Stimulated activated memory B cell treated with anti-CD40 and anti-IgM and Interleukin-4, amounts not matched to agents 10 μg/mL and 1 μg/mL and 100 μg/mL, for 72 hours (primary cell): ENCODE results near the gene TGFBR3.

ENCODE experiments used
- ATAC-seq: fragments of 150-1000 bp; cut with Tn5 transposase; 2 replicates; pipeline ENCODE4 v1.10.0; 2021
- H3K27ac Mint-ChIP-seq: one replicate; pipeline ENCODE4 v1.8.0; 2022; ENCODE audit warnings: mild to moderate bottlenecking, mixed read lengths
- H3K27me3 Mint-ChIP-seq: one replicate; pipeline ENCODE4 v1.8.0; 2022; ENCODE audit warnings: mixed read lengths
- H3K36me3 Mint-ChIP-seq: one replicate; pipeline ENCODE4 v1.8.0; 2022; ENCODE audit warnings: mixed read lengths
- H3K4me1 Mint-ChIP-seq: one replicate; pipeline ENCODE4 v1.8.0; 2022; ENCODE audit warnings: mixed read lengths
- H3K4me3 Mint-ChIP-seq: one replicate; pipeline ENCODE4 v1.8.0; 2022; ENCODE audit warnings: mild to moderate bottlenecking, moderate library complexity, mixed read lengths
- H3K9me3 Mint-ChIP-seq: one replicate; pipeline ENCODE4 v1.8.0; 2022; ENCODE audit warnings: mixed read lengths

Gene TGFBR3

GRCh38 chr1:91747666-91748065 is 138.3 kb downstream of the TGFBR3 start:
- no peak for ATAC-seq

GRCh38 chr1:91746728-91747338 is 139.1 kb downstream of the TGFBR3 start:
- no peaks in the 10 kb centered on the region for H3K4me1 Mint-ChIP-seq
- H3K36me3 Mint-ChIP-seq, result no peaks in the 10 kb centered on the region

More at GRCh38 chr1:91747666-91748065, 138.3 kb downstream of the TGFBR3 start:
- Mint-ChIP-seq H3K27ac (no peak overlapping the region), H3K4me3 (no peak overlapping the region), H3K9me3 (no peaks in the 10 kb centered on the region), H3K27me3 (peaks cover 8% of the 10 kb centered on the region), H3K36me3 (no peaks in the 10 kb centered on the region), H3K4me1 (peaks cover 8% of the 10 kb centered on the region)

GRCh38 chr1:91745640-91746373 is 140.1 kb downstream of the TGFBR3 start:
- H3K27ac Mint-ChIP-seq, result no peak overlapping the region
- peaks cover 8% of the 10 kb centered on the region for H3K27me3 Mint-ChIP-seq
- no peak for ATAC-seq
- H3K4me1 Mint-ChIP-seq, result no peaks in the 10 kb centered on the region
- H3K9me3 Mint-ChIP-seq, result no peaks in the 10 kb centered on the region
- H3K36me3 Mint-ChIP-seq, result no peaks in the 10 kb centered on the region
- H3K4me3 Mint-ChIP-seq, result no peak overlapping the region

More at GRCh38 chr1:91746728-91747338, 139.1 kb downstream of the TGFBR3 start:
- H3K27ac Mint-ChIP-seq, result no peak overlapping the region
- H3K27me3 Mint-ChIP-seq, result peaks cover 8% of the 10 kb centered on the region
- no peaks in the 10 kb centered on the region for H3K9me3 Mint-ChIP-seq
- no peak for ATAC-seq
- no peak overlapping the region for H3K4me3 Mint-ChIP-seq

- Mint-ChIP-seq H3K4me1 (no peaks in the 10 kb centered on the region), H3K36me3 (no peaks in the 10 kb centered on the region), H3K27me3 (peaks cover 8% of the 10 kb centered on the region), H3K27ac (no peak overlapping the region), H3K9me3 (no peaks in the 10 kb centered on the region), H3K4me3 (no peak overlapping the region)
- ATAC-seq, result no peak
Observed at GRCh38 chr1:91744953-91745639, 140.9 kb downstream of the TGFBR3 start.

- Mint-ChIP-seq H3K9me3 (peaks cover 3% of the 10 kb centered on the region), H3K27me3 (peaks cover 8% of the 10 kb centered on the region), H3K27ac (no peak overlapping the region), H3K4me3 (no peak overlapping the region), H3K36me3 (no peaks in the 10 kb centered on the region), H3K4me1 (no peaks in the 10 kb centered on the region)
- ATAC-seq, result no peak
Observed at GRCh38 chr1:91742848-91743292, 143.1 kb downstream of the TGFBR3 start.

- peaks cover 8% of the 10 kb centered on the region for H3K27me3 Mint-ChIP-seq
- no peak overlapping the region for H3K27ac Mint-ChIP-seq
- H3K4me1 Mint-ChIP-seq, result no peaks in the 10 kb centered on the region
- no peaks in the 10 kb centered on the region for H3K36me3 Mint-ChIP-seq
- ATAC-seq, result no peak
- peaks cover 3% of the 10 kb centered on the region for H3K9me3 Mint-ChIP-seq
- no peak overlapping the region for H3K4me3 Mint-ChIP-seq
Observed at GRCh38 chr1:91741906-91742305, 144.0 kb downstream of the TGFBR3 start.

- no peak for ATAC-seq
- H3K4me3 Mint-ChIP-seq, result no peak overlapping the region
- H3K27ac Mint-ChIP-seq, result no peak overlapping the region
- peaks cover 3% of the 10 kb centered on the region for H3K9me3 Mint-ChIP-seq
- no peaks in the 10 kb centered on the region for H3K36me3 Mint-ChIP-seq
- peaks cover 3% of the 10 kb centered on the region for H3K27me3 Mint-ChIP-seq
- no peaks in the 10 kb centered on the region for H3K4me1 Mint-ChIP-seq
Observed at GRCh38 chr1:91741301-91741700, 144.7 kb downstream of the TGFBR3 start.

- H3K27ac Mint-ChIP-seq, result no peak overlapping the region
- H3K4me3 Mint-ChIP-seq, result no peak overlapping the region
- ATAC-seq, result no peak
- no peaks in the 10 kb centered on the region for H3K36me3 Mint-ChIP-seq
- H3K27me3 Mint-ChIP-seq, result no peaks in the 10 kb centered on the region
- no peaks in the 10 kb centered on the region for H3K4me1 Mint-ChIP-seq
- peaks cover 3% of the 10 kb centered on the region for H3K9me3 Mint-ChIP-seq
Observed at GRCh38 chr1:91737650-91738049, 148.3 kb downstream of the TGFBR3 start.

GRCh38 chr1:91736715-91737615 is 149.0 kb downstream of the TGFBR3 start:
- H3K27ac Mint-ChIP-seq, result no peak overlapping the region
- H3K4me1 Mint-ChIP-seq, result peaks cover 5% of the 10 kb centered on the region
- H3K9me3 Mint-ChIP-seq, result peaks cover 3% of the 10 kb centered on the region
- H3K36me3 Mint-ChIP-seq, result no peaks in the 10 kb centered on the region
- H3K27me3 Mint-ChIP-seq, result peaks cover 7% of the 10 kb centered on the region
- no peak overlapping the region for H3K4me3 Mint-ChIP-seq
- no peak for ATAC-seq

- H3K4me3 Mint-ChIP-seq, result no peak overlapping the region
- no peaks in the 10 kb centered on the region for H3K36me3 Mint-ChIP-seq
- H3K27ac Mint-ChIP-seq, result no peak overlapping the region
- peaks cover 14% of the 10 kb centered on the region for H3K27me3 Mint-ChIP-seq
- peaks cover 13% of the 10 kb centered on the region for H3K4me1 Mint-ChIP-seq
- no peak for ATAC-seq
- H3K9me3 Mint-ChIP-seq, result peaks cover 3% of the 10 kb centered on the region
Observed at GRCh38 chr1:91736146-91736714, 149.7 kb downstream of the TGFBR3 start.

- Mint-ChIP-seq H3K36me3 (no peaks in the 10 kb centered on the region), H3K27ac (no peak overlapping the region), H3K4me1 (peaks cover 19% of the 10 kb centered on the region), H3K4me3 (no peak overlapping the region), H3K27me3 (peaks cover 23% of the 10 kb centered on the region), H3K9me3 (peaks cover 3% of the 10 kb centered on the region)
- no peak for ATAC-seq
Observed at GRCh38 chr1:91735266-91735845, 150.6 kb downstream of the TGFBR3 start.

GRCh38 chr1:91734761-91735160 is 151.2 kb downstream of the TGFBR3 start:
- Mint-ChIP-seq H3K4me1 (peaks cover 25% of the 10 kb centered on the region), H3K9me3 (peaks cover 3% of the 10 kb centered on the region), H3K36me3 (no peaks in the 10 kb centered on the region), H3K27me3 (peaks cover 29% of the 10 kb centered on the region), H3K27ac (no peak overlapping the region), H3K4me3 (no peak overlapping the region)
- ATAC-seq, result no peak

GRCh38 chr1:91733108-91733710 is 152.7 kb downstream of the TGFBR3 start:
- no peaks in the 10 kb centered on the region for H3K36me3 Mint-ChIP-seq
- no peak overlapping the region for H3K27ac Mint-ChIP-seq
- ATAC-seq, result no peak
- peaks cover 25% of the 10 kb centered on the region for H3K4me1 Mint-ChIP-seq
- H3K4me3 Mint-ChIP-seq, result no peak overlapping the region
- peaks cover 29% of the 10 kb centered on the region for H3K27me3 Mint-ChIP-seq
- no peaks in the 10 kb centered on the region for H3K9me3 Mint-ChIP-seq
